Natural killer cell (primary cell): ENCODE data around the gene CYP4V2. TPM values are rescaled to one million over a fixed set of nuclear protein-coding genes. Genes with fewer than 3 reads are reported as not detected.

Experiments
- ATAC-seq, 3 donors: fragments of 150-1000 bp in 2 of 3; fragments of 200-7000 bp in 1 of 3; cut with Tn5 transposase; 1 replicate in 1 of 3; 2 replicates in 2 of 3; pipeline ENCODE4 v1.10.0; 2021; ENCODE audit warnings: mild to moderate bottlenecking in 2 of 3, moderate library complexity in 2 of 3
- DNase-seq, 2 donors: peaks; one replicate each; pipeline versions ENCODE4 v3.0.0 to v3.0.0-alpha.2; 2013 to 2021; ENCODE audit warnings: mixed read lengths in 1 of 2
- H3K27ac ChIP-seq: one replicate; pipeline ENCODE4 v1.5.1; 2013; ENCODE audit warnings: mild to moderate bottlenecking, low read length
- H3K27me3 ChIP-seq: one replicate; pipeline ENCODE4 v1.6.1; 2013; ENCODE audit warnings: low read length; ENCODE audit not compliant: control insufficient read depth, insufficient read depth
- H3K36me3 ChIP-seq: one replicate; pipeline ENCODE4 v1.6.1; 2013; ENCODE audit warnings: low read length; ENCODE audit not compliant: control insufficient read depth, insufficient read depth
- H3K4me1 ChIP-seq: one replicate; pipeline ENCODE4 v1.6.1; 2013; ENCODE audit warnings: low read length; ENCODE audit not compliant: control insufficient read depth, insufficient read depth
- H3K4me3 ChIP-seq: one replicate; pipeline ENCODE4 v1.5.1; 2013; ENCODE audit warnings: low read length
- H3K9me3 ChIP-seq: one replicate; pipeline ENCODE4 v1.6.1; 2013; ENCODE audit warnings: low read length; ENCODE audit not compliant: control insufficient read depth, insufficient read depth
- H3K27ac Mint-ChIP-seq, 2 donors: one replicate each; pipeline ENCODE4 v1.8.0; 2022; ENCODE audit warnings: mild to moderate bottlenecking in 2 of 2, mixed read lengths in 2 of 2, moderate library complexity in 1 of 2
- H3K27me3 Mint-ChIP-seq, 2 donors: one replicate each; pipeline ENCODE4 v1.8.0; 2022; ENCODE audit warnings: low read depth in 2 of 2, mixed read lengths in 2 of 2
- H3K36me3 Mint-ChIP-seq: one replicate; pipeline ENCODE4 v1.8.0; 2022; ENCODE audit warnings: mixed read lengths
- H3K4me1 Mint-ChIP-seq, 2 donors: one replicate each; pipeline ENCODE4 v1.8.0; 2022; ENCODE audit warnings: mixed read lengths in 2 of 2
- H3K4me3 Mint-ChIP-seq: one replicate; pipeline ENCODE4 v1.8.0; 2022; ENCODE audit warnings: mild to moderate bottlenecking, moderate library complexity, mixed read lengths
- H3K9me3 Mint-ChIP-seq, 2 donors: one replicate each; pipeline ENCODE4 v1.8.0; 2022; ENCODE audit warnings: mixed read lengths in 2 of 2
- CTCF ChIP-seq: fragments of 200-600 bp; IDR thresholded peaks from one replicate; pipeline ENCODE4 v1.8.0; 2022; ENCODE audit warnings: antibody characterized with exemption
- WGBS: methylation state at CpG from one replicate; pipeline ENCODE4 v1.1.7; 2013; ENCODE audit warnings: missing lambda C conversion rate; ENCODE audit not compliant: insufficient coverage; 5-methylcytosine and 5-hydroxymethylcytosine counted together
- intact Hi-C: fragments of 100-400 bp; cut with micrococcal nuclease; formaldehyde crosslinking; loops from one replicate; pipeline ENCODE4 v1.14.2; 2022
- total RNA-seq, 4 donors: library from RNA; stranded (reverse); fragments of 120-200 nt in 1 of 4; gene quantifications; one replicate each; pipeline versions ENCODE4 v1.2.3 to v1.2.4, GENCODE V29; 2013 to 2022

CYP4V2 gene
- total RNA-seq = 10 to 100 TPM; 27.9 to 32.5 (median 31.7) TPM
- 36.5 TPM for total RNA-seq (2013)

- under 1% methylated on average over 107 of the region's 107 CpGs for WGBS
- Mint-ChIP-seq H3K27me3 (no peaks in the 10 kb centered on the region), H3K36me3 (peaks cover 7% of the 10 kb centered on the region), H3K27ac (peak within 1 kb of the TSS; percentile 92 to 93), H3K4me3 (peak within 1 kb of the TSS; percentile 97), H3K9me3 (no peaks in the 10 kb centered on the region), H3K4me1 (peaks cover 40% of the 10 kb centered on the region in 2 donors)
- H3K36me3 ChIP-seq = no peaks in the 10 kb centered on the region
- peak within 1 kb of the TSS; percentile 97 for H3K4me3 ChIP-seq
- TF ChIP-seq CTCF = peak; percentile 27
- H3K27ac ChIP-seq = peak within 1 kb of the TSS; percentile 95
- no peaks in the 10 kb centered on the region for H3K27me3 ChIP-seq
- H3K9me3 ChIP-seq = no peaks in the 10 kb centered on the region
- ATAC-seq (peak; percentile 86 to 94 (median 90)), DNase-seq (peak; percentile 81 to 90)
- intact Hi-C loops = loop anchor here (5.0 kb wide), 1 partner anchor 124 kb away; the partner anchor contains the start of gene TLR3
- H3K4me1 ChIP-seq = peaks cover 17% of the 10 kb centered on the region
Measured at GRCh38 chr4:186191200-186192065, at the start of gene CYP4V2. Gene CYP4V2 (plus strand): TSS chr4:186191567. CDS start chr4:186191824, 257 bp downstream.

GRCh38 chr4:186144198-186144945 is 47.0 kb upstream of the CYP4V2 start:
- 2% methylated on average over 67 of the region's 72 CpGs for WGBS
- Histone ChIP-seq H3K27me3 (peaks cover 17% of the 10 kb centered on the region), H3K9me3 (no peaks in the 10 kb centered on the region), H3K4me3 (no peak overlapping the region), H3K36me3 (no peaks in the 10 kb centered on the region), H3K27ac (no peak overlapping the region), H3K4me1 (no peaks in the 10 kb centered on the region)
- no peak for DNase-seq
- peak overlapping the region; percentile 65 for H3K4me3 Mint-ChIP-seq
- no peaks in the 10 kb centered on the region for H3K9me3 Mint-ChIP-seq
- no peak overlapping the region for H3K27ac Mint-ChIP-seq
- H3K36me3 Mint-ChIP-seq = no peaks in the 10 kb centered on the region
- intact Hi-C loops = no loop called here
- peak in 1 of 3 donors; percentile 48 for ATAC-seq
- no peak for TF ChIP-seq CTCF
- peaks cover 28 to 40% of the 10 kb centered on the region in 2 donors for H3K27me3 Mint-ChIP-seq
- peaks cover 0 to 6% of the 10 kb centered on the region in 2 donors for H3K4me1 Mint-ChIP-seq

- H3K27me3 ChIP-seq = peaks cover 17% of the 10 kb centered on the region
- no peak for TF ChIP-seq CTCF
- Mint-ChIP-seq H3K4me1 (peaks cover 0 to 6% of the 10 kb centered on the region in 2 donors), H3K9me3 (no peaks in the 10 kb centered on the region), H3K36me3 (no peaks in the 10 kb centered on the region), H3K27me3 (peaks cover 28 to 40% of the 10 kb centered on the region in 2 donors), H3K27ac (no peak overlapping the region), H3K4me3 (peak overlapping the region; percentile 47)
- H3K9me3 ChIP-seq = no peaks in the 10 kb centered on the region
- under 1% methylated on average over 54 of the region's 54 CpGs for WGBS
- DNase-seq (no peak), ATAC-seq (peak in 1 of 3 donors; percentile 67)
- no peak overlapping the region for H3K4me3 ChIP-seq
- no peak overlapping the region for H3K27ac ChIP-seq
- intact Hi-C loops = no loop called here
- no peaks in the 10 kb centered on the region for H3K4me1 ChIP-seq
- no peaks in the 10 kb centered on the region for H3K36me3 ChIP-seq
Measured at GRCh38 chr4:186144946-186145569, 46.3 kb upstream of the CYP4V2 start.
